Ramos (cell line): ENCODE results near the gene RAB11FIP4.

ENCODE experiments used
- in situ Hi-C: fragments of 300-500 bp; cut with MboI; formaldehyde crosslinking; loops from one replicate; pipeline ENCODE4 v1.14.3; 2022; ENCODE audit warnings: low sequenced_read_pairs; ENCODE audit not compliant: unreplicated experiment

The RAB11FIP4 gene

GRCh38 chr17:31556969-31557645 is 165.6 kb downstream of the RAB11FIP4 start:
- in situ Hi-C loops, result no loop called here

GRCh38 chr17:31558748-31559583 is 167.5 kb downstream of the RAB11FIP4 start:
- in situ Hi-C loops, result no loop called here

GRCh38 chr17:31559584-31560501 is 168.4 kb downstream of the RAB11FIP4 start:
- in situ Hi-C loops, result no loop called here

GRCh38 chr17:31560616-31561235 is 169.3 kb downstream of the RAB11FIP4 start:
- in situ Hi-C loops, result no loop called here

GRCh38 chr17:31561469-31562375 is 170.2 kb downstream of the RAB11FIP4 start:
- in situ Hi-C loops, result no loop called here

GRCh38 chr17:31562376-31562840 is 170.9 kb downstream of the RAB11FIP4 start:
- in situ Hi-C loops, result no loop called here

- in situ Hi-C loops, result no loop called here
Measured at GRCh38 chr17:31564291-31564690, 172.8 kb downstream of the RAB11FIP4 start.

- in situ Hi-C loops, result no loop called here
Measured at GRCh38 chr17:31564883-31565301, 173.4 kb downstream of the RAB11FIP4 start.

- in situ Hi-C loops, result no loop called here
Measured at GRCh38 chr17:31565652-31566051, 174.2 kb downstream of the RAB11FIP4 start.

GRCh38 chr17:31566247-31566991 is 174.9 kb downstream of the RAB11FIP4 start:
- in situ Hi-C loops, result no loop called here

- in situ Hi-C loops, result no loop called here
Measured at GRCh38 chr17:31566992-31567373, 175.5 kb downstream of the RAB11FIP4 start.

- in situ Hi-C loops, result no loop called here
Measured at GRCh38 chr17:31568121-31568520, 176.6 kb downstream of the RAB11FIP4 start.

GRCh38 chr17:31568539-31568938 is 177.1 kb downstream of the RAB11FIP4 start:
- in situ Hi-C loops, result no loop called here

GRCh38 chr17:31570231-31570630 is 178.8 kb downstream of the RAB11FIP4 start:
- in situ Hi-C loops, result no loop called here

- in situ Hi-C loops, result no loop called here
Measured at GRCh38 chr17:31570951-31571892, 179.7 kb downstream of the RAB11FIP4 start.

GRCh38 chr17:31572341-31572740 is 180.9 kb downstream of the RAB11FIP4 start:
- in situ Hi-C loops, result no loop called here

- in situ Hi-C loops, result no loop called here
Measured at GRCh38 chr17:31573047-31573446, 181.6 kb downstream of the RAB11FIP4 start.
